ENCODE measurements around the gene CCNF.

The CCNF gene

GRCh38 chr16:2458887-2459646 is 29.8 kb downstream of the CCNF start:
- Histone ChIP-seq H2AFZ (ENCODE audit: low read depth, low read length) (peak overlapping the region; percentile 84), H3K27ac (ENCODE audit: low read length) (peak overlapping the region; percentile 77), H3K27me3 (ENCODE audit: insufficient read depth, low read length, poor library complexity) (no peaks in the 10 kb centered on the region), H3K36me3 (ENCODE audit: insufficient read depth, low read length) (peaks cover 69% of the 10 kb centered on the region), H3K79me2 (ENCODE audit: insufficient read depth, low read length) (peaks cover 25% of the 10 kb centered on the region), H3K9me3 (ENCODE audit: insufficient read depth, low read length, severe bottlenecking) (no peaks in the 10 kb centered on the region), H3K4me3 (ENCODE audit: low read depth in 1 of 2, low read length in 2 of 2) (peak overlapping the region; percentile 31 to 79; a peak in 3 of 4 replicates), H3K4me1 (ENCODE audit: insufficient read depth, low read length) (peaks cover 43% of the 10 kb centered on the region), H4K20me1 (ENCODE audit: insufficient read depth, low read length) (peaks cover 39% of the 10 kb centered on the region), H3K4me2 (ENCODE audit: insufficient read depth, low read length) (peak overlapping the region; percentile 100), H3K9ac (ENCODE audit: low read depth, low read length) (peak overlapping the region; percentile 90)
- ATAC-seq (ENCODE audit: insufficient read depth, low read depth) (peak; percentile 3; the same call in 2 of the 3 replicates), DNase-seq (peak; percentile 30)
- TF ChIP-seq CTCF (IDR thresholded peaks at IDR 0.05; ENCODE audit: borderline replicate concordance, extremely low read depth, low read length, poor library complexity, severe bottlenecking) (no peak), EZH2 (IDR thresholded peaks at IDR 0.05; ENCODE audit: borderline replicate concordance, low read depth, low read length, severe bottlenecking) (no peak)

- H3K36me3 ChIP-seq (ENCODE audit: insufficient read depth, low read length) = peaks cover 62% of the 10 kb centered on the region
- peak within 1 kb of the TSS; percentile 84 for H2AFZ ChIP-seq (ENCODE audit: low read depth, low read length)
- peaks cover 38% of the 10 kb centered on the region; the same call in 1 of the 2 replicates for H4K20me1 ChIP-seq (ENCODE audit: insufficient read depth, low read length)
These were observed 30.6 kb downstream of the CCNF start, which contains the start of gene TEDC2 for GRCh38 chr16:2459647-2460390. Gene TEDC2, plus strand, starts transcription at chr16:2460109. Its CDS starts 36 bp downstream, at chr16:2460145.

GRCh38 chr16:2460391-2460713 is 31.1 kb downstream of the CCNF start:
- peaks cover 57% of the 10 kb centered on the region for H3K36me3 ChIP-seq (ENCODE audit: insufficient read depth, low read length)
- H3K4me1 ChIP-seq (ENCODE audit: insufficient read depth, low read length) = peaks cover 43% of the 10 kb centered on the region
- H3K79me2 ChIP-seq (ENCODE audit: insufficient read depth, low read length) = peaks cover 25% of the 10 kb centered on the region
- H3K9me3 ChIP-seq (ENCODE audit: insufficient read depth, low read length, severe bottlenecking) = no peaks in the 10 kb centered on the region
- DNase-seq = no peak
- H3K27me3 ChIP-seq (ENCODE audit: insufficient read depth, low read length, poor library complexity) = no peaks in the 10 kb centered on the region
- ATAC-seq (ENCODE audit: insufficient read depth, low read depth) = no peak
- H3K27ac ChIP-seq (ENCODE audit: low read length) = peak overlapping the region; percentile 76
- H3K9ac ChIP-seq (ENCODE audit: low read depth, low read length) = peak overlapping the region; percentile 90
- peaks cover 38% of the 10 kb centered on the region; the same call in 1 of the 2 replicates for H4K20me1 ChIP-seq (ENCODE audit: insufficient read depth, low read length)
- TF ChIP-seq CTCF (IDR thresholded peaks at IDR 0.05; ENCODE audit: borderline replicate concordance, extremely low read depth, low read length, poor library complexity, severe bottlenecking) (no peak), EZH2 (IDR thresholded peaks at IDR 0.05; ENCODE audit: borderline replicate concordance, low read depth, low read length, severe bottlenecking) (no peak)
- H2AFZ ChIP-seq (ENCODE audit: low read depth, low read length) = peak overlapping the region; percentile 78
- peak overlapping the region; percentile 79 to 86; a peak in 3 of 4 replicates for H3K4me3 ChIP-seq (ENCODE audit: low read depth in 1 of 2, low read length in 2 of 2)
- H3K4me2 ChIP-seq (ENCODE audit: insufficient read depth, low read length) = peak overlapping the region; percentile 100

More at GRCh38 chr16:2459647-2460390, 30.6 kb downstream of the CCNF start, which contains the start of gene TEDC2:
- Histone ChIP-seq H3K4me1 (ENCODE audit: insufficient read depth, low read length) (peaks cover 43% of the 10 kb centered on the region), H3K9me3 (ENCODE audit: insufficient read depth, low read length, severe bottlenecking) (no peaks in the 10 kb centered on the region), H3K9ac (ENCODE audit: low read depth, low read length) (peak within 1 kb of the TSS; percentile 90), H3K27me3 (ENCODE audit: insufficient read depth, low read length, poor library complexity) (no peaks in the 10 kb centered on the region), H3K27ac (ENCODE audit: low read length) (peak within 1 kb of the TSS; percentile 77), H3K4me2 (ENCODE audit: insufficient read depth, low read length) (peak within 1 kb of the TSS; percentile 100), H3K79me2 (ENCODE audit: insufficient read depth, low read length) (peaks cover 25% of the 10 kb centered on the region), H3K4me3 (ENCODE audit: low read depth in 1 of 2, low read length in 2 of 2) (peak within 1 kb of the TSS; percentile 79 to 86; a peak in 3 of 4 replicates)
- TF ChIP-seq CTCF (IDR thresholded peaks at IDR 0.05; ENCODE audit: borderline replicate concordance, extremely low read depth, low read length, poor library complexity, severe bottlenecking) = no peak
- no peak for TF ChIP-seq EZH2 (IDR thresholded peaks at IDR 0.05; ENCODE audit: borderline replicate concordance, low read depth, low read length, severe bottlenecking)
- peak; percentile 98 for DNase-seq
- ATAC-seq (ENCODE audit: insufficient read depth, low read depth) = peak; percentile 92

All from DND-41 (cell line).